GM19035 (cell line): ENCODE measurements around the gene BIRC5.

Experiments used
- ATAC-seq: cut with Tn5 transposase; IDR thresholded peaks from one replicate; pipeline ENCODE4 v1.9.1; 2021; ENCODE audit not compliant: unreplicated experiment

Gene BIRC5

DNA sequence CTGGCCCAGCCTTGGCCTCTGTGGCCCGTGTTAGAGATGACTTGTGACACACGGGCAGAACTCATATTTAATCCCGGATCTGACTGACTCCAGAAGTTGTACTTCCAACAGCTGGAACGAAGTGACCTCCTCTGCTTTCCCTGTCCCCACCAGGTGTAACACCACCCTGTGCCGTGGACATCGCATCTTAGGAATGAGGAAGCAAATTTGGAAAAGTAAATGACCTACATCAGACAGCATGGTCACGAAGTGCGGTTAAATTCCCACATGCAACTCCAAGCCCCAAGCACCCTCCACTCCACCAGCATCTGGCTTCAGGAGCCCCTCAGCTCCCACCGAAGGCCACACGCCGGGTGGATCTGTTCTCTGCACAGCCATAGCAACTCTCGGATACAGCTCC lies 30.1 kb upstream of the BIRC5 start:
- no peak for ATAC-seq

DNA sequence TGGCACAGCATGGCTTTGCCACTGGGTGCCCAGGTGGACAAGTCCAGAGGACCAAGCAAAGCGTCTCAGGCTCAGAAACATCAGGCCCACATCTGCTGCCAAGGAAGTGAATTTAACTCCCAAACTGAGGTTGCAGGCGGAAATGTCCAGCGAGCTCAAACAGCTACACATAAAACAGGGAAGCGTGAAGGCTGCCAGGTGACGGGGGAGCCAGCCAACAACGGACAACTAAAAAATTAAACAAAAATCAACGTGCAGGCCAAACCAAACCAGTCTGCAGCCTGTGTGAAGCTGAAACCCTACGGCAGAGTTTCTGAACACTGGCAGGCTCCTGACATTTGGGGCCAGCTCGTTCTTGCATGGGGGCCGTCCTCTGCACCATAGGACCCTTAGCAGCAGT lies 29.7 kb upstream of the BIRC5 start:
- no peak for ATAC-seq

DNA sequence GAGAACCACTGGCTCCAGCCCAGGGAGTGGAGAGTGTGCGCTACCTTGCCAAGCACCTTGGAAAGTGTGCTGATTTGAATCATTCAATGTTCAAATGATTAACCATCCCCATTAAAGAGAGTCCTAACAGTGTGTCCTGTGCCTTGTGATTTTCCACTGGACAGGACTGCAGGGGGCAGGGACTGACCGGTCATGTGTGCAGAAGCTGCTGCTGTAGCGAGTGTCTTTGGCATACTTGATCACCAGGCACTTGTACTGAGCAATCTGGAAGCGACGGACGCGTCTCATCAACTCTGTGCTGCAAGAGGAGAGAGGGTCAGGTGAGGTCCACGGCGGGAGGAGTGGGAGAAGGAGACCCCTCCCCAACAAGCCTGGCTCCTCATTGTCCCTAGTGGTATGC lies 29.2 kb upstream of the BIRC5 start:
- no peak for ATAC-seq

DNA sequence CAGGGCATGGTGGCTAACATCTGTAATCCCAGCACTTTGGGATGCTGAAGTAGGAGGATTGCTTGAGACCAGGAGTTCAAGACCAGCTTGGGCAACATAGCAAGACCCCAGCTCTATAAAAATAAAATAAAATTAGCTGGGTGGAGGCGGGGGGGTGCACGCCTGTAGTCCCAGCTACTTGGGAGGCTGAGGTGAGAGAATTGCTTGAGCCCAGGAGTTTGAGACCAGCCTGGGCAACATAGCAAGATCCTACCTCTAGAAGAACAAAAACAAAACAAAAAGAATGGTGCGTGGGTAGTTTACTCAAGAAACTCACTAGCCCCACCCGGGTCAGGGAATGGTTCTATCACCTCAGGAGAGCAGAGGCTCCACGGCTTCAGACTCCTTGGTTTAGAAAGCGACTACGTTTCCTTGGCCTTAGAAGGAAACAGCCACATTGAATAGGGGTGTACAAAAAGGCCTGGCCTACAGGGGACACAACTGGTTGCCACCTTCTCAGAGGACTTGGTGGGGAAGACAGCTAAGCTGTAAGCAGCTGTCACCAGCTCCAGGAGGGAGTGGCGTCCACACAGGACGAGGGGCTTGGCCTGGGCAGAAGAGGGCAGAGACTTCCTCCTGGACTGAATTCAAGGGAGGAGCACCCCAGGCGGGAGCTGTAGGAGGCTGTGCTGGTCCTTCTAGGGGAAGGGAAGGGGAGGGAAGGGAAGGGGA lies 27.9 kb upstream of the BIRC5 start:
- ATAC-seq: no peak

DNA sequence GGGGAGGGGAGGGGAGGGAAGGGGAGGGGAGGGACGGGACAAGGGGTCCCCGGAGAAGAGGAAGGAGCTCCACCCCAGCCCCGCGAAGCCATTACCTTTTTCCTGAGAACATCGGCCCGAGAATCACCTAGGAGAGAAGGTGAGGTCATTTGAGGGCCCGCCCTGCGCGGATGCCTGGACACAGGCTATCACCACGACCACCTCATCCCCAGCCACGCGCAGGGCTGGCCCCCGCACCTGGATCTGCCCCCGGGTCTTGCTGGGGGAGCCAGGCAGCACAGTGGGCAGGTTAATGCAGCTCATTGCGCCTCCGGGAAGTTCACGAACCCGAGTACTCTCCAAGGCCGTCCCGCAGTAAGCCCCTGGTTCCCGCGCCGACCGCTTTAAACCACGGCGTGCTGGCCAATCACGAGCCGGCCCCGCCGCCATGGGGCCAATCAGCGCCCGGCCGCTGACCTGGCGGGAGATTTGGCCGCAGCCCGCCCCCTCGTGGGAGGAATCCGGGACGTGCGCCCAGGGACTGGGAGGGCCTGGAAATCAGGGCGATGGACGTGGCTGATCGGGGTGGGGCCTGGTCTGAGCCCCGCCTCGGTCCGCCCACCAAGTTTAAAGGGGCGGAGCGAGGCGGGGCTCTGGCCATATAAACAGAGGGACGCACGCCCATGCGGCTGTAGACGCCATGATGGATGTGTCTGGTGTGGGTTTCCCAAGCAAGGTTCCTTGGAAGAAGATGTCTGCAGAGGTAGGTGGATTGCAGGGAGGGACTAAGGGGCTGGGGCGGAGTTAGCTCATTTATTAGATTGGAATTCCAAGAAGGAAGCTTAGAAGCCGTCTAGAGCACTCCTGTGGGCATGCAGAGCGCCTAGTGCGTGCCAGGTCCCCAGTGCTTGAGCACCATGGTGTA lies 27.1 kb upstream of the BIRC5 start, which contains the start of the genes AFMID and TK1:
TSS of gene AFMID (plus strand) at position 671 of the 904 bp plus-strand sequence. CDS start at position 680, 9 bp downstream.
TSS of gene TK1 (minus strand) at position 361 of the 904 bp plus-strand sequence. CDS start at position 303, 58 bp downstream.
- peak; percentile 90 for ATAC-seq

DNA sequence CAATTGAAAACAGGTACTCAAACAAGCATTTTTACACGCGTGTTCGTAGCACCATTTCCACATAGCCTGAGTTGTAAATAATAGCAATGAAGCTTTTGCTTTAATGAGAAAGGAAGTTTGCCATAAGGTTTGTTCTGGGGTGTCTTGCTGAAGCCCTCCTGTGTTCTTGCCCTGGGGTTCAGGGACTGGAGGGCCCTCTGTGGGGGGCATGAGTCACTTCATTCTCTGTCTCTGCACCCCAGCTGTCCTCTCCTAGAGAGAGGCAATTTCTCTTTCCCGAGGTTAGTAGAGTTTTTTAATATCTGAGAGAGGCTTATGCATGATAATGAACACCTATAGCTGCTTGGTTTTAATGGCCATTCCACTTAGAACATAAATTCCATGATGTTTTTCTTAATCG lies 17.3 kb upstream of the BIRC5 start:
- ATAC-seq: no peak

DNA sequence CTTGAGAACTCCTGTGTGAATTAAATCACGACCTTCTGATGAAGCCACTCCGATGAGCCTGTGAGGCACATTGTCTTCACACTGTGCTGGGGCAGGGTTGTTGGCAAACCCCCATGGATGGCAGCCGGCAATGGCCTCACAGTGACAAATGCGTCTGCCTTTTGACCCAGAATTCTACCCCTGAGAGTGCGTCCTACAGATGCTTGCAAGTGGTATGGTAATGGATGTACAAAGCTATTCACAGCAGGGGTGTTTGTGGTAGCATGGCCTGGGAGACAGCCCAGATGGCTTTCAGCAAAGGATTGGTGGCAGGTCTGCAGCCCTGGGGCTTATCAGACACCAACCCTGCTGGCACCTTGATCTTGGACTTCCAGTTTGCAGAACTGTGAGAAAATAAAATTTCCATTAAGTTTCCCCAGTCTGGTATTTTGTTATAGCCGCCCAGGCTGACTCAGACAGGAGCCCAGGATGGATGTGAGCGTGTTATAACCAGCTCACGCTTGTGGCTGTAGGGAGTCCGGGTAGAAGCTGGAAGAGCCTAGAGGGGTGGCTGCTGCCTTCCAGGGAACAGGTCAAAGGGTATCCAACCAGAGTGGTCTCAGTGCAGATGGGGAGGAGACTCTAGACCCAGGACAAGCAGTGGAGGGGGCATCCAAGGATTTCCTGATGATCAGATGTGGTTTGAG lies 16.8 kb upstream of the BIRC5 start:
- no peak for ATAC-seq

DNA sequence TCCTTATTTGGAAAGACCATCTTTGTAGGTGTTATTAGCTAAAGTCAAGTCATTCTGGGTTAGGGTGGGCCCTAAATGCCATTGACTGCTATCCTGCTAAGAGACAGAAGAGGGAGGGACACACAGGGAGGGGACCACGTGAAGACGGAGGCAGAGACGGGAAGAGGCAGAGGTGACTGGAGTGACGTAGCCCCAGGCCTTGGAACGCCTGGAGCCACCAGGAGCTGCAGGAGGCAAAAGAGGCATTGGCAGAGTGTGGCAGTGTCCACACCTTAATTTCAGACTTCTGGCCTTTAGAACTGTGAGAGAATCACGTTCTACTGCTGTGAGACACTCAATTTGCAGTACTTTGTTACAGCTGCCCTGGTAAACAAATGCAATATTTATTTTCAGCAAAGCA lies 13.6 kb upstream of the BIRC5 start:
- ATAC-seq: no peak

DNA sequence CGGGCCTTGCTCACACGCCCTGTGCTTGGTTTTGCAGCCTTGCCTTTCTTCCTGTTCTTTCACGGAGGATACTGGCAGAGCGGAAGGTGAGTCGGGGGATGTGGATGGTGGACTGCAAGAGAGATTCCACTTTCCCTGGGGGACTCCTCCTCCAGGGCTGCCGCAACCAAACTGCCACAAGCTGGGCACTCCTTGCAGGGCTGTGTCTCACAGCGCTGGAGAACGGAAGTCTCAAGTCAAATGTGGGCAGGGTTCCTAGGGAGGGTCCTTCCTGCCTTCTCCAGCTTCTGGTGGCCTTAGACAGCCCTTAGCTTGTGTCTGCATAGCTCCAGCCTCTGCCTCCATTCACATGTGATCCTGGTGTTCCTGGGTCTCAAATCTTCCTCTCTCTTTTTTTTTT lies 11.4 kb upstream of the BIRC5 start:
- ATAC-seq: no peak

DNA sequence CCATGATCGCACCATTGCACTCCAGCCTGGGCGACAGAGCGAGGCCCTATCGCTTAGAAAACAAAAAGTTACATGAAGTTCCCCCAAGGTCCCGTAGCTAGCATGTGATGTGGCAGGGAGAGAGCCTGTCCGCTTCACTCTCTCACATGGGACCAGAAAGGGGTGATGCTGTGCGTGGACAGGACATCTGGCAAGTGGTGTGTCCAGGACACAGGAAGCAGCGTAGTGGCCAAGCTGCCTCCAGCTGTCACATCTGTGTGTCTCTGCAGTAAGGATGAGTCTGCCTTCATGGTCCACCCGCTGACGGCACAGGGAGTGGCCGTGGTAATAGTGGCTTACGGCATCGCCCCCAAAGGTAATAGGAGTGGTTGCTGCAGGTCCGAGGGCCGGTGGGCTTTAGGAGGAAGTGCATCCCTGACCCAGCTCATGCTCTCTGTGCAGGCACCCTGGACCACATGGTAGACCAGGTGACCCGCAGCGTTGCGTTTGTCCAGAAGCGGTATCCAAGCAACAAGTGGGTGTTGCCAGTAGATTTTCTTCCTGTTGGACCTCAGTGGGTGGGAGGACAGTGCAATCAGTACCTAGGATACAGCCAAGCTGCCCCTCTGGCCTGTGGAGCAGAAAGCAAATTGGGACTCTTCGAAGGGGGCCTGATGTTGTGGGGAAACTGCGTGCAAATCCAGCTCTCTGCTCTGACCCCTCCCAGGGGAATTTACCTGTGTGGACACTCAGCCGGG lies 9.5 kb upstream of the BIRC5 start:
- ATAC-seq: no peak

DNA sequence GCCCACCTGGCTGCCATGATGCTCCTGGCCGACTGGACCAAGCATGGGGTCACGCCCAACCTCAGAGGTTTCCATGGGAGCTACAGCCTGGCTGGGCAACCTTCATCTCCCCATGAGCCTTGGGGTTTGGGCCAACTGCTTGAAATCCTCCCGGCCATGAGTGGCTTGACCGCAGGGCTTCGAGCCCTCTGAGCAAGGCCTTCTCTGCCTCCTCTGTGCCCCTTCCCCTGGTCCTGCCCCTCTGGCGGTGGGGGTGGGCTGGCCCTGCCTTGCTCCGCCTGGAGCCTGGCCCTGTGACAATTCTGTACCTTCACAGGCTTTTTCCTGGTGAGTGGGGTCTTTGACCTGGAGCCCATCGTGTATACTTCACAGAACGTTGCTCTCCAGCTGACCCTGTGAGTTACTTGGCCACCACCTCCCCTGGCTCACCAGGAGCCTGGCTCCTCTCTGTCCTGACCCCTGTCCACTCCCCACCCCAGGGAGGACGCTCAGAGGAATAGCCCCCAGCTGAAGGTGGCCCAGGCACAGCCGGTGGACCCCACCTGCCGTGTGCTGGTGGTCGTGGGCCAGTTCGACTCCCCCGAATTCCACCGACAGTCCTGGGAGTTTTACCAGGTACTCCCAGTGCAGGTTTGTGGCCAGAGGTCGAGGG lies 8.8 kb upstream of the BIRC5 start:
- ATAC-seq: no peak

DNA sequence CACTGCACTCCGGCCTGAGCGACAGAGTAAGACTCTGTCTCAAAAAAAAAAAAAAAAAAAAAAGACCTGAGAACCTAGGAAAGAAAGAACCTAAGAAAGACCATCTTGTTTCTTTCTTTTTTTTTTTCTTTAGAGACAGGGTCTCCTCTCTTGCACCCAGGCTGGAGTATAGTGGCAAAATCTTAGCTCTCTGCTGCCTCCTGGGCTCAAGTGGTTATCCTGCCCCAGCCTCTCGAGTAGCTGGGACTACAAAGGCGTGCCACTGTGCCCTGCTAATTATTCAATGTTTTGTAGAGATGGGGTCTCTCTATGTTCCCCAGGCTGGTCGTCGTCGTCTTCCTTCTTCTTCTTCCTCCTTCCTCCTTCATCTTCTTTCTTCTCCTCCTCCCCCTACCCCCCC lies 7.8 kb upstream of the BIRC5 start:
- no peak for ATAC-seq

DNA sequence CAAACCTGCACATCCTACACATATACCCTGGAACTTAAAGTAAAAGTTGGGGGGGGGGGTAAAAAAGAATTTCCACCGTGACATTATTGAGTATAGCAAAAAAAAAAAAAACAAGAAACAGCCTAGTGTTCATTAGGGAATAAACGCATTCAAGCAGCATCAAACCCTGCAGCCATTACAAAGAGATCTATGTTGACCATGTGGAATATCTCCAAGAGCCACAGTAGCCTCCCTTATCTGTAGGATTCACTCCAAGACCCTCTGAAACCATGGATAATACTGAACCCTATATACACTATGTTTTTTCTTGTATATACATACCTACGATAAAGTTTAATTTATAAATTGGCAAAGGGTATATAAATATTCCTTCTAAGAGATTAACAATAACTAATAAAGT lies 5.6 kb upstream of the BIRC5 start:
- ATAC-seq: no peak

DNA sequence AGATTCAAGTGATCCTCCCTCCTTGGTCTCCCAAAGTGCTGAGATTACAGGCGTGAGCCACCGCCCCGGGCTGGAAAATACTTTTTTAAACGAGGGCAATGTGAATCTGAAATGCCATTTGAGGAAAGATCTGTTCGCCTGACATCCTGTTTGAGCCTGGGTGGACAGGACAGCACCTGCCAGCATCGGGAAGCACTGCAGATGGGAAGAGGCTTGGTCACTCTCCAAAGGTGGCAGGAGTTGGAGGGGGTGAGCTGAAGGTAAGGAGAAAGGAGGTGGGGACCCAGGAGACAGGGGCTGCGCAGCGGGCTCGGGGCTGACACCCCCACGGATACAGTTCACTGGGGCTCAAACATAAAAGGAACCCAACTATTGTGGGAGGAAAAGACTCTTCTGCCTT lies 3.9 kb upstream of the BIRC5 start:
- no peak for ATAC-seq

DNA sequence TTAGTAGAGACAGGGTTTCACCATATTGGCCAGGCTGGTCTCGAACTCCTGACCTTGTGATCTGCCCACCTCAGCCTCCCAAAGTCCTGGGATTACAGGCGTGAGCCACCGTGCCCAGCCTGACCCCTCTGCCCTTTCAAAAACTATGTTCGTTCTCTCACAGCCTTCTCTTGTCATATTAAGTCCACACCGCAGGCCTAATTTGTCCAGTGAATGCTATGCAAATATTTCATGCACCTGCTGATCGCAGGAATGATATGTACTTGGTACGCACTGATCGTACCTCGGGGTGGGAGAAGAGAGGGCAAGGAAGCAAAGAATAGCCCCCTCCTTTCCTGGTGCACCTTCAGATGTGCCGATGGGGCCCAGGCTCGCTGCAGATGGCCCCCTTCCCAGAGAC lies 3.0 kb upstream of the BIRC5 start:
- no peak for ATAC-seq

DNA sequence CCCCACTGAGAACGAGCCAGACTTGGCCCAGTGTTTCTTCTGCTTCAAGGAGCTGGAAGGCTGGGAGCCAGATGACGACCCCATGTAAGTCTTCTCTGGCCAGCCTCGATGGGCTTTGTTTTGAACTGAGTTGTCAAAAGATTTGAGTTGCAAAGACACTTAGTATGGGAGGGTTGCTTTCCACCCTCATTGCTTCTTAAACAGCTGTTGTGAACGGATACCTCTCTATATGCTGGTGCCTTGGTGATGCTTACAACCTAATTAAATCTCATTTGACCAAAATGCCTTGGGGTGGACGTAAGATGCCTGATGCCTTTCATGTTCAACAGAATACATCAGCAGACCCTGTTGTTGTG lies 631 bp downstream of the BIRC5 start:
- ATAC-seq: no peak

DNA sequence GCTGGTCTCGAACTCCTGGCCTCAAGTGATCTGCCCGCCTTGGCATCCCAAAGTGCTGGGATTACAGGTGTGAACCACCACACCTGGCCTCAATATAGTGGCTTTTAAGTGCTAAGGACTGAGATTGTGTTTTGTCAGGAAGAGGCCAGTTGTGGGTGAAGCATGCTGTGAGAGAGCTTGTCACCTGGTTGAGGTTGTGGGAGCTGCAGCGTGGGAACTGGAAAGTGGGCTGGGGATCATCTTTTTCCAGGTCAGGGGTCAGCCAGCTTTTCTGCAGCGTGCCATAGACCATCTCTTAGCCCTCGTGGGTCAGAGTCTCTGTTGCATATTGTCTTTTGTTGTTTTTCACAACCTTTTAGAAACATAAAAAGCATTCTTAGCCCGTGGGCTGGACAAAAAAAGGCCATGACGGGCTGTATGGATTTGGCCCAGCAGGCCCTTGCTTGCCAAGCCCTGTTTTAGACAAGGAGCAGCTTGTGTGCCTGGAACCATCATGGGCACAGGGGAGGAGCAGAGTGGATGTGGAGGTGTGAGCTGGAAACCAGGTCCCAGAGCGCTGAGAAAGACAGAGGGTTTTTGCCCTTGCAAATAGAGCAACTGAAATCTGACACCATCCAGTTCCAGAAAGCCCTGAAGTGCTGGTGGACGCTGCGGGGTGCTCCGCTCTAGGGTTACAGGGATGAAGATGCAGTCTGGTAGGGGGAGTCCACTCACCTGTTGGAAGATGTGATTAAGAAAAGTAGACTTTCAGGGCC lies 5.5 kb downstream of the BIRC5 start:
- ATAC-seq: no peak

DNA sequence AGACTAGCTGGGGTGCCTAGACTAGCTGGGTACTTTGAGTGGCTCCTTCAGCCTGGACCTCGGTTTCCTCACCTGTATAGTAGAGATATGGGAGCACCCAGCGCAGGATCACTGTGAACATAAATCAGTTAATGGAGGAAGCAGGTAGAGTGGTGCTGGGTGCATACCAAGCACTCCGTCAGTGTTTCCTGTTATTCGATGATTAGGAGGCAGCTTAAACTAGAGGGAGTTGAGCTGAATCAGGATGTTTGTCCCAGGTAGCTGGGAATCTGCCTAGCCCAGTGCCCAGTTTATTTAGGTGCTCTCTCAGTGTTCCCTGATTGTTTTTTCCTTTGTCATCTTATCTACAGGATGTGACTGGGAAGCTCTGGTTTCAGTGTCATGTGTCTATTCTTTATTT lies 9.0 kb downstream of the BIRC5 start:
- no peak for ATAC-seq

DNA sequence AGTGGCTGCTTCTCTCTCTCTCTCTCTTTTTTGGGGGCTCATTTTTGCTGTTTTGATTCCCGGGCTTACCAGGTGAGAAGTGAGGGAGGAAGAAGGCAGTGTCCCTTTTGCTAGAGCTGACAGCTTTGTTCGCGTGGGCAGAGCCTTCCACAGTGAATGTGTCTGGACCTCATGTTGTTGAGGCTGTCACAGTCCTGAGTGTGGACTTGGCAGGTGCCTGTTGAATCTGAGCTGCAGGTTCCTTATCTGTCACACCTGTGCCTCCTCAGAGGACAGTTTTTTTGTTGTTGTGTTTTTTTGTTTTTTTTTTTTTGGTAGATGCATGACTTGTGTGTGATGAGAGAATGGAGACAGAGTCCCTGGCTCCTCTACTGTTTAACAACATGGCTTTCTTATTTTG lies 9.7 kb downstream of the BIRC5 start:
- no peak for ATAC-seq
